Ishikawa (cell line): ENCODE data around the gene CCDC47.

ENCODE experiments used
- NFIC ChIP-seq: IDR thresholded peaks from 2 replicates; pipeline ENCODE4 v1.6.1; 2012
- TAF1 ChIP-seq: IDR thresholded peaks from 2 replicates; pipeline ENCODE4 v1.6.1; 2012; ENCODE audit warnings: low read depth, mild to moderate bottlenecking
- YY1 ChIP-seq: IDR thresholded peaks from 2 replicates; pipeline ENCODE4 v1.6.1; 2012; ENCODE audit warnings: low read depth
- TF ChIP-seq, protein P1 (sequence below): IDR thresholded peaks from 2 replicates; pipeline ENCODE4 v1.6.1; 2012; ENCODE audit warnings: low read depth, mild to moderate bottlenecking

DNA sequence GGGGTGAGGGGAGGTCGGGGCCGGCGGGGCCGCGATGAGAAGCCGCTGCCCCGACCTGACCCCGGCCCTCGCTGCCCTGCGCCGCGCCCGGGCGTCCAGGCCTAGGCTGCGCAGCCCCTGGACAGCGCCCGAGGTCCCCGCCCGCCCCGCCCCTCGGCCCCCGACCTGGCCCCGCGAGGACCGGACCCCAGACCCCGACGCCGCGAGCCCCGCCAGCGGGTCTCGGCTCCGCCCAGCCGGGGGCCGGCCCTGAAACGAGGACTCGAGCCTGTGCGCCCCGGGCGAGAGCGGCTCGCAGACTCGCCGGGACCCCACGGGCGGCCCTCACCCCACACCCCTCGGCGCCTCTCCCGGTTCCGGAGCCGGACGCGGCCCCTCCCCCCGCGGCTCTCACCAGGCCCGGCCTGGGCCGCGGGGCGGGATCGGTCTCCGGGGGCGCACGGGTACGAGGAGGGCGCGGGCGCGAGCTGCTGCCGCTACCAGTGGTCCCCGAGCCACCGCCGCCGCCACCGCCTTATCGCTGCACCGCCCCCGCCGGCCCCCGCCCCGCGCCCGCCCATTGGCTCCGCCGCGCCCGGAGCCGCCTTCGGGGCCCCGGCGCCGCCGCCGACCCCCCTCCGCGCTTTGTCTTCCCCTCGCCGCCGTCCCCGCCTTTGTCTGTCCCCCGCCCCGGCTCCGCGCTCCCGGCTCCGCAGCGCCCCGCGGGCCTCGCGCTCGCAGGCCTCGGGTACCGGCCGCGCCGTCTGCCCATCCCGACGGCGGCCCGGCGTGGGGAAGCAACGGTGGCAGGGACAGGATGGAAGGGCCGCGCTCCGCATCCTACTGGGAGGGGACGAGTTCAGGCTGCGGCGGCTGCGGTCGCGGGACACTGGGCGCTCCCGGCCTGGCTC, 73.5 kb downstream of the CCDC47 start, which contains the start of gene LIMD2:
- TF ChIP-seq YY1 (no peak), NFIC (no peak), TAF1 (no peak)
- TF ChIP-seq, protein P1, sequence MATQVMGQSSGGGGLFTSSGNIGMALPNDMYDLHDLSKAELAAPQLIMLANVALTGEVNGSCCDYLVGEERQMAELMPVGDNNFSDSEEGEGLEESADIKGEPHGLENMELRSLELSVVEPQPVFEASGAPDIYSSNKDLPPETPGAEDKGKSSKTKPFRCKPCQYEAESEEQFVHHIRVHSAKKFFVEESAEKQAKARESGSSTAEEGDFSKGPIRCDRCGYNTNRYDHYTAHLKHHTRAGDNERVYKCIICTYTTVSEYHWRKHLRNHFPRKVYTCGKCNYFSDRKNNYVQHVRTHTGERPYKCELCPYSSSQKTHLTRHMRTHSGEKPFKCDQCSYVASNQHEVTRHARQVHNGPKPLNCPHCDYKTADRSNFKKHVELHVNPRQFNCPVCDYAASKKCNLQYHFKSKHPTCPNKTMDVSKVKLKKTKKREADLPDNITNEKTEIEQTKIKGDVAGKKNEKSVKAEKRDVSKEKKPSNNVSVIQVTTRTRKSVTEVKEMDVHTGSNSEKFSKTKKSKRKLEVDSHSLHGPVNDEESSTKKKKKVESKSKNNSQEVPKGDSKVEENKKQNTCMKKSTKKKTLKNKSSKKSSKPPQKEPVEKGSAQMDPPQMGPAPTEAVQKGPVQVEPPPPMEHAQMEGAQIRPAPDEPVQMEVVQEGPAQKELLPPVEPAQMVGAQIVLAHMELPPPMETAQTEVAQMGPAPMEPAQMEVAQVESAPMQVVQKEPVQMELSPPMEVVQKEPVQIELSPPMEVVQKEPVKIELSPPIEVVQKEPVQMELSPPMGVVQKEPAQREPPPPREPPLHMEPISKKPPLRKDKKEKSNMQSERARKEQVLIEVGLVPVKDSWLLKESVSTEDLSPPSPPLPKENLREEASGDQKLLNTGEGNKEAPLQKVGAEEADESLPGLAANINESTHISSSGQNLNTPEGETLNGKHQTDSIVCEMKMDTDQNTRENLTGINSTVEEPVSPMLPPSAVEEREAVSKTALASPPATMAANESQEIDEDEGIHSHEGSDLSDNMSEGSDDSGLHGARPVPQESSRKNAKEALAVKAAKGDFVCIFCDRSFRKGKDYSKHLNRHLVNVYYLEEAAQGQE = peak; percentile 57
